Prostate gland (tissue), 2 donors: ENCODE measurements around the gene BLOC1S4.

Experiments used
- POLR2A ChIP-seq: fragments of 450-650 bp; IDR thresholded peaks from one replicate; pipeline ENCODE4 v1.6.1; 2016; ENCODE audit warnings: antibody characterized with exemption, mild to moderate bottlenecking
- POLR2AphosphoS5 ChIP-seq: sonication (generic); formaldehyde crosslinking; IDR thresholded peaks from one replicate; pipeline ENCODE4 v1.6.1; 2017; ENCODE audit warnings: antibody characterized with exemption
- TF ChIP-seq, protein P1 (sequence below), 4 experiments: fragments of 200-600 bp in 2 of 4; fragments of 450-650 bp in 2 of 4; sonication (generic) in 2 of 4; IDR thresholded peaks; 1 replicate in 3 of 4; 2 replicates in 1 of 4; pipeline ENCODE4 v1.5.1; 2016 to 2019; ENCODE audit warnings: antibody characterized with exemption in 4 of 4, mild to moderate bottlenecking in 2 of 4, moderate library complexity in 2 of 4

DNA sequence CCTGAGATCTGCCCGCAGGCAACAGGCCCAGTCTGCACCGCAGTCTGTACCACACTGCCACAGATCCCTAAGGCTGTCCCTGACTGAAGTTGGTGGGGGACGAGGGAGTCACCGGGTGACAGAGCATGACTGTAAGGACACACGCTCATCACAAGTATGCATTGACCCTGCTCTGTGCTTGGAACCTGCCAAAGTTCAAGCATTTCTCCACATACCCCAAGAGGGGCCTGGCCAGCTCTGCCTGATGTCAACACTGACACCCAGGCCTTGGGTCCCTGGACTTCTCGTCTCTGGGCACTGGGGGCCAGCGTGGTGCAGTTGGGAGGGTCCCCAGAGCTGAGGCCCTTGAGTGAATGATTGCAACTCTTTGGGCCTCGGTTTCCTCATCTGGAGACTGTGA, 7.9 kb downstream of the BLOC1S4 start:
- TF ChIP-seq, protein P1, sequence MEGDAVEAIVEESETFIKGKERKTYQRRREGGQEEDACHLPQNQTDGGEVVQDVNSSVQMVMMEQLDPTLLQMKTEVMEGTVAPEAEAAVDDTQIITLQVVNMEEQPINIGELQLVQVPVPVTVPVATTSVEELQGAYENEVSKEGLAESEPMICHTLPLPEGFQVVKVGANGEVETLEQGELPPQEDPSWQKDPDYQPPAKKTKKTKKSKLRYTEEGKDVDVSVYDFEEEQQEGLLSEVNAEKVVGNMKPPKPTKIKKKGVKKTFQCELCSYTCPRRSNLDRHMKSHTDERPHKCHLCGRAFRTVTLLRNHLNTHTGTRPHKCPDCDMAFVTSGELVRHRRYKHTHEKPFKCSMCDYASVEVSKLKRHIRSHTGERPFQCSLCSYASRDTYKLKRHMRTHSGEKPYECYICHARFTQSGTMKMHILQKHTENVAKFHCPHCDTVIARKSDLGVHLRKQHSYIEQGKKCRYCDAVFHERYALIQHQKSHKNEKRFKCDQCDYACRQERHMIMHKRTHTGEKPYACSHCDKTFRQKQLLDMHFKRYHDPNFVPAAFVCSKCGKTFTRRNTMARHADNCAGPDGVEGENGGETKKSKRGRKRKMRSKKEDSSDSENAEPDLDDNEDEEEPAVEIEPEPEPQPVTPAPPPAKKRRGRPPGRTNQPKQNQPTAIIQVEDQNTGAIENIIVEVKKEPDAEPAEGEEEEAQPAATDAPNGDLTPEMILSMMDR (IDR thresholded peaks at IDR 0.05) = no peak
- TF ChIP-seq POLR2A (no peak), POLR2AphosphoS5 (no peak)
